ENCODE measurements around the gene LRP6. TPM values are rescaled to one million over a fixed set of nuclear protein-coding genes. Genes with fewer than 3 reads are reported as not detected.

LRP6 gene
- total and polyA plus RNA-seq, 2 of the 13 experiments (the other 11 are each of a cell fraction or from before 2014, with no cell fraction given), result 33.8 to 42.0 TPM

DNA sequence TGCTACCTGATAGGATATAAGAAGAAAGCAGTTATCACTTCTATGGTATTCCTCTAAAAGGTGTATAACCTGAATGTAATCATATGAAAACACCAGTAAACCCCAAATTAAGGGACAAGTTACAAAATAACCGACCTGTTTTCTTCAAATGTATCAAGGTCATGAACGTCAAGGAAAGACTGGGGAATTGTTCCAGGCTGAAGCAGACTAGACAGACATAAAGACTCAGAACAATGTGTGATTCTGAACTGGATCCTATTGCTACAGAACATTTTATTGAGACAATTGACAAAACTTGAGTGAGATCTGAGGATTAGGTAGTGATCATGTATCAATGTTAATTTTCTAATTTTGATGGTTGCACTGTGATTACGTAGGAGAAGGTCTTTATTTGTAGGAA, 15.4 kb upstream of the LRP6 start:
- TF ChIP-seq, protein P1, sequence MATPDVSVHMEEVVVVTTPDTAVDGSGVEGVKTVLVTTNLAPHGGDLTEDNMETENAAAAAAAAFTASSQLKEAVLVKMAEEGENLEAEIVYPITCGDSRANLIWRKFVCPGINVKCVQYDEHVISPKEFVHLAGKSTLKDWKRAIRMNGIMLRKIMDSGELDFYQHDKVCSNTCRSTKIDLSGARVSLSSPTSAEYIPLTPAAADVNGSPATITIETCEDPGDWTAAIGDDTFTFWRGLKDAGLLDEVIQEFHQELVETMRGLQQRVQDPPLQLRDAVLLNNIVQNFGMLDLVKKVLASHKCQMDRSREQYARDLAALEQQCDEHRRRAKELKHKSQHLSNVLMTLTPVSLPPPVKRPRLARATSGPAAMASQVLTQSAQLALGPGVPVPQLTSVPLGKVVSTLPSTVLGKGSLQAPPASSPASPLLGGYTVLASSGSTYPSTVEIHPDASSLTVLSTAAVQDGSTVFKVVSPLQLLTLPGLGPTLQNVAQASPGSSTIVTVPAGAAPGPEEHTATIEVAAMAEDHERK (CRISPR knock-in tag; IDR thresholded peaks at IDR 0.05; ENCODE audit: low read depth), result no peak
- TF ChIP-seq, protein P2, sequence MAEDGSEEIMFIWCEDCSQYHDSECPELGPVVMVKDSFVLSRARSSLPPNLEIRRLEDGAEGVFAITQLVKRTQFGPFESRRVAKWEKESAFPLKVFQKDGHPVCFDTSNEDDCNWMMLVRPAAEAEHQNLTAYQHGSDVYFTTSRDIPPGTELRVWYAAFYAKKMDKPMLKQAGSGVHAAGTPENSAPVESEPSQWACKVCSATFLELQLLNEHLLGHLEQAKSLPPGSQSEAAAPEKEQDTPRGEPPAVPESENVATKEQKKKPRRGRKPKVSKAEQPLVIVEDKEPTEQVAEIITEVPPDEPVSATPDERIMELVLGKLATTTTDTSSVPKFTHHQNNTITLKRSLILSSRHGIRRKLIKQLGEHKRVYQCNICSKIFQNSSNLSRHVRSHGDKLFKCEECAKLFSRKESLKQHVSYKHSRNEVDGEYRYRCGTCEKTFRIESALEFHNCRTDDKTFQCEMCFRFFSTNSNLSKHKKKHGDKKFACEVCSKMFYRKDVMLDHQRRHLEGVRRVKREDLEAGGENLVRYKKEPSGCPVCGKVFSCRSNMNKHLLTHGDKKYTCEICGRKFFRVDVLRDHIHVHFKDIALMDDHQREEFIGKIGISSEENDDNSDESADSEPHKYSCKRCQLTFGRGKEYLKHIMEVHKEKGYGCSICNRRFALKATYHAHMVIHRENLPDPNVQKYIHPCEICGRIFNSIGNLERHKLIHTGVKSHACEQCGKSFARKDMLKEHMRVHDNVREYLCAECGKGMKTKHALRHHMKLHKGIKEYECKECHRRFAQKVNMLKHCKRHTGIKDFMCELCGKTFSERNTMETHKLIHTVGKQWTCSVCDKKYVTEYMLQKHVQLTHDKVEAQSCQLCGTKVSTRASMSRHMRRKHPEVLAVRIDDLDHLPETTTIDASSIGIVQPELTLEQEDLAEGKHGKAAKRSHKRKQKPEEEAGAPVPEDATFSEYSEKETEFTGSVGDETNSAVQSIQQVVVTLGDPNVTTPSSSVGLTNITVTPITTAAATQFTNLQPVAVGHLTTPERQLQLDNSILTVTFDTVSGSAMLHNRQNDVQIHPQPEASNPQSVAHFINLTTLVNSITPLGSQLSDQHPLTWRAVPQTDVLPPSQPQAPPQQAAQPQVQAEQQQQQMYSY (CRISPR knock-in tag; IDR thresholded peaks at IDR 0.05), result no peak
- no peak for TF ChIP-seq ZNF605 (CRISPR knock-in tag; IDR thresholded peaks at IDR 0.05)
- no peak for TF ChIP-seq EEA1 (CRISPR knock-in tag; IDR thresholded peaks at IDR 0.05; ENCODE audit: borderline replicate concordance)
- no peak for TF ChIP-seq ZBTB7A (CRISPR knock-in tag; IDR thresholded peaks at IDR 0.05)
- no peak for TF ChIP-seq ZC3H13 (CRISPR knock-in tag; IDR thresholded peaks at IDR 0.05)
- TF ChIP-seq, protein P3, sequence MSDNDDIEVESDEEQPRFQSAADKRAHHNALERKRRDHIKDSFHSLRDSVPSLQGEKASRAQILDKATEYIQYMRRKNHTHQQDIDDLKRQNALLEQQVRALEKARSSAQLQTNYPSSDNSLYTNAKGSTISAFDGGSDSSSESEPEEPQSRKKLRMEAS (IDR thresholded peaks at IDR 0.05), result no peak
- no peak for TF ChIP-seq ZNF572 (CRISPR knock-in tag; IDR thresholded peaks at IDR 0.05)
- no peak for TF ChIP-seq DR1 (CRISPR knock-in tag; IDR thresholded peaks at IDR 0.05)
- TF ChIP-seq, protein P4, sequence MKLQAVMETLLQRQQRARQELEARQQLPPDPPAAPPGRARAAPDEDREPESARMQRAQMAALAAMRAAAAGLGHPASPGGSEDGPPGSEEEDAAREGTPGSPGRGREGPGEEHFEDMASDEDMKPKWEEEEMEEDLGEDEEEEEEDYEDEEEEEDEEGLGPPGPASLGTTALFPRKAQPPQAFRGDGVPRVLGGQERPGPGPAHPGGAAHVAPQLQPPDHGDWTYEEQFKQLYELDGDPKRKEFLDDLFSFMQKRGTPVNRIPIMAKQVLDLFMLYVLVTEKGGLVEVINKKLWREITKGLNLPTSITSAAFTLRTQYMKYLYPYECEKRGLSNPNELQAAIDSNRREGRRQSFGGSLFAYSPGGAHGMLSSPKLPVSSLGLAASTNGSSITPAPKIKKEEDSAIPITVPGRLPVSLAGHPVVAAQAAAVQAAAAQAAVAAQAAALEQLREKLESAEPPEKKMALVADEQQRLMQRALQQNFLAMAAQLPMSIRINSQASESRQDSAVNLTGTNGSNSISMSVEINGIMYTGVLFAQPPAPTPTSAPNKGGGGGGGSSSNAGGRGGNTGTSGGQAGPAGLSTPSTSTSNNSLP (IDR thresholded peaks at IDR 0.05; ENCODE audit: low read depth, low read length), result no peak
- BruUV-seq (replicated peaks), result no TSS peak
- DNase-seq (ENCODE audit: low spot score) (no peak), FAIRE-seq (no peak), ATAC-seq (no peak)
- CTCF ChIA-PET (ENCODE audit: low intra/inter-chr PET ratio, low total read pairs), result no interaction called here
- Histone ChIP-seq H3K4me2 (ENCODE audit: low read depth, low read length) (no peak overlapping the region), H2AFZ (ENCODE audit: low read length) (no peak overlapping the region), H3K9ac (ENCODE audit: insufficient read depth, low read depth, low read length) (no peak overlapping the region), H3K27me3 (ENCODE audit: control insufficient read depth in 1 of 2, insufficient read depth in 2 of 2, low read length in 2 of 2) (no peaks in the 10 kb centered on the region), H3K9me3 (ENCODE audit: low read length) (no peaks in the 10 kb centered on the region), H3K79me2 (ENCODE audit: insufficient read depth, low read length) (no peaks in the 10 kb centered on the region), H3K36me3 (replicated peaks in 1 of 2; ENCODE audit: control insufficient read depth in 1 of 2, insufficient read depth in 2 of 2, low read length in 2 of 2) (no peaks in the 10 kb centered on the region), H3K27ac (ENCODE audit: extremely low read length, insufficient read depth, low read length) (no peak overlapping the region), H3K4me3 (replicated peaks in 1 of 3; ENCODE audit: insufficient read depth in 1 of 3, low read depth in 2 of 3, low read length in 3 of 3) (no peak overlapping the region), H3K4me1 (ENCODE audit: insufficient read depth, low read length) (peaks cover 13% of the 10 kb centered on the region), H4K20me1 (ENCODE audit: insufficient read depth, low read length) (no peaks in the 10 kb centered on the region)
- in situ Hi-C loops (cut with HindIII; ENCODE audit: extremely low pct_ligation_motif_present, low pct_unique_long_range_greater_than_20kb) (no loop called here), intact Hi-C loops (cut with micrococcal nuclease; ENCODE audit: unreplicated experiment) (no loop called here)
- POLR2A ChIA-PET, result no interaction called here
- WGBS (ENCODE audit: low lambda C conversion rate), result 32% methylated on average over 3 of the region's 3 CpGs

Measured in HepG2 (cell line).